HG02981 (cell line): ENCODE results near the gene WDSUB1.

Source experiments
- ATAC-seq: cut with Tn5 transposase; IDR thresholded peaks from one replicate; pipeline ENCODE4 v1.9.1; 2021; ENCODE audit warnings: mild to moderate bottlenecking, moderate library complexity; ENCODE audit not compliant: unreplicated experiment

Gene WDSUB1

GRCh38 chr2:159267921-159268320 lies 18.6 kb downstream of the WDSUB1 start:
- ATAC-seq, result no peak

GRCh38 chr2:159266554-159266953 lies 19.9 kb downstream of the WDSUB1 start:
- ATAC-seq, result peak; percentile 74

GRCh38 chr2:159265171-159265576 lies 21.3 kb downstream of the WDSUB1 start:
- ATAC-seq, result no peak

- ATAC-seq, result no peak
Measured at GRCh38 chr2:159262904-159263303, 23.6 kb downstream of the WDSUB1 start.

- ATAC-seq, result no peak
Measured at GRCh38 chr2:159262226-159262625, 24.3 kb downstream of the WDSUB1 start.

- ATAC-seq, result no peak
Measured at GRCh38 chr2:159256159-159256558, 30.3 kb downstream of the WDSUB1 start.

GRCh38 chr2:159252905-159253304 lies 33.6 kb downstream of the WDSUB1 start:
- no peak for ATAC-seq

- no peak for ATAC-seq
Measured at GRCh38 chr2:159251296-159252173, 35.0 kb downstream of the WDSUB1 start.

GRCh38 chr2:159249990-159250715 lies 36.4 kb downstream of the WDSUB1 start:
- ATAC-seq, result peak; percentile 55

- no peak for ATAC-seq
Measured at GRCh38 chr2:159246325-159246988, 40.0 kb downstream of the WDSUB1 start.

- no peak for ATAC-seq
Measured at GRCh38 chr2:159243529-159243928, 43.0 kb downstream of the WDSUB1 start.

GRCh38 chr2:159234868-159235267 lies 51.6 kb downstream of the WDSUB1 start:
- no peak for ATAC-seq

GRCh38 chr2:159232456-159233170 lies 53.9 kb downstream of the WDSUB1 start:
- ATAC-seq, result no peak

- no peak for ATAC-seq
Measured at GRCh38 chr2:159230145-159230877, 56.2 kb downstream of the WDSUB1 start.

GRCh38 chr2:159229476-159230144 lies 56.9 kb downstream of the WDSUB1 start:
- ATAC-seq, result no peak

GRCh38 chr2:159228081-159228581 lies 58.4 kb downstream of the WDSUB1 start:
- no peak for ATAC-seq

GRCh38 chr2:159227467-159227866 lies 59.0 kb downstream of the WDSUB1 start:
- no peak for ATAC-seq

- no peak for ATAC-seq
Measured at GRCh38 chr2:159226608-159227385, 59.7 kb downstream of the WDSUB1 start.

GRCh38 chr2:159226059-159226461 lies 60.4 kb downstream of the WDSUB1 start:
- peak; percentile 71 for ATAC-seq
